NOMO-1 treated with dmso at 0.1 percent for 144 hours (cell line): ENCODE results near the gene TMED5.
"Not testable (repeated sequence)": the region's sequence is repeated elsewhere in the genome, so short reads cannot be mapped to it uniquely, and the experiment has no call there.

ENCODE experiments used
- DNase-seq: peaks from one replicate; lab custom pipeline; 2025; ENCODE audit not compliant: unreplicated experiment; lab: John Stamatoyannopoulos, UW

TMED5 gene

DNA sequence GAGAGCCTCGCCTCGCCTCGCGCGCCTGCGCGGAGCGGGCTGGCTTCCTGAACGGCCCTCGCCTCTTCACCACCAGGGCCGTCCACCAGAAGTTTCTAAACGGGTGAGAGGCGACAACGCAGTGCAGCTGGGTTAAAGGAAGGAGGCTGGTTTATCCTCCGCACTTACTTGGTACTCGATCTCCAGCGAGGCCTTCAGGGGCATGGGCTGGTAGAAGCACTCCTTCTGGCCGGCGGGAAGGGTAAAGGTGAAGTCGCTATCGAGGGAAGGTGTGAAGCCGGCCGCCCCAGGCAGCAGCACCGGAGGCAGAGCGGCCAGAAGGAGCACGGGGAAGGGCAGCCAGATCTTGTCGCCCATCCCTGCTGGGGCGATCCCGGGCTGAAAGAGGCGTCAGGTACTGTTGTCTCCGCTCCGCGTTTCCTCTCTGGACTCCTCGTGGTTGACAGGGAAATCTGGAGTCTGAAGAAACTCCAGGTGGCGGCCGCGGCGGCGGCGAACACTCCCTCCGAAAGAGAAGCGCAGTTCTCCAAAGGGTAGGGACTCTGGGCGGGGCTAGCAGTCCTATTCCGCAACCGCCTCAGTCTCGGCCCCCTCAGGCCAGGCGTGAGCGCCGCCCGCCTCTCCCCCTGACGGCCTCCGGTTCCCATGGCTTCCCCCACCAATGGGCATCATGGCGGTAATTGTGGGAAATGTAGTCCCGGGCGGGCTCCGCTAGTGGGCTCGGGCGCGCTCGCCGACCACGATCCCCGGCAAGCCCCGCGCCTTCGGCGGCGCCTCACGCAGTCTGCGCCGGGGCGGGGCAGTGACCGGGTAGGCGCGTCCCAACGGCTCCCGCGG is at the start of gene TMED5:
Gene TMED5 (minus strand): TSS at position 528 of the 837 bp plus-strand sequence. CDS start 171 bp downstream, at position 357.
- peak; percentile 96 for DNase-seq

DNA sequence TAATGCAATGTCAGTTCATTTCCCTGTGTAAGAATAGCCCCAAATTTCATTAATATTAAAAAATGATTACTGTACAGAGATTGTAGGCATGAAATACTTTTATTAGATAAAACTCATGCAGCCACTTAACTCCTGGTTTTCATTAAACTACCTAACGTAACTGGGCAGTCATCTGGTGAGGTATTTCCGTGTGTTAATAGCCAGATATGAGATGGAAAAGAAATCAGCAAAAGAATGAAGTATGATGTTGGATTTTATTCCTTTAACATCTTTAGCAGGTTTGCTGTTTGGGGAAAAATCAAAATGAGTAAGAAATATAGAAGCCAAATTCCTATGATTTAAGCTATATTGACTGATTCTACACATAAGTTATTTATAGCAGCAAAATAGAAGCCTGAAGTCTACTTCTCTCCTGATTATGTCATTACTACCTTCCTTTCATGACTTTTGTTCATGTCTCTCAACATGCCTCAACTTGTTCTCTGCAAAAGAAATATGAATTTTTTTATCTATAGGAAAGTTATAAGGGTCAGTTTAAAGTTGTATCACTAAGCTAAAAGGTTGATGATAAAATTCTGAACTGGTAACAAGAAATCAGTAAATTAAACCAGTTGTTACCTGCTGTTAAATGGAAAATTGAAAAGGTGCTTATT is 42.9 kb upstream of the TMED5 start:
- DNase-seq = no peak

DNA sequence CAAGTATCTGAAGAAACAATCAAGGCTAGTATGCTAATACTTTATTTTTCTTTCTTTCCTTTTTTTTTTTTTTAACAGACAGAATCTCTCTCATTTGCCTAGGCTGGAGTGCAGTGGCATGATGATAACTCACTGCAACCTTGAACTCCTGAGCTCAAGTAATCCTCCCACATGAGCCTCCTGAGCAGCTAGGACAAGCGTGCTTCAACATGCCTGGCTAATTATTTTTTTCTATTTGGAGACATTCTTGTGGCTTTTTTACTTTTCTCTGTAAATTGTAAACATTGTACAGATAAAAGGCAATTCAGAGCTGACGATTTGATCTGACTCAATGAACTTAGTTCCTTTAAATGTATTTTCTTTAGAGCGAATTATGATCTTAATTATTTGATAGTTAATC is 41.7 kb upstream of the TMED5 start:
- DNase-seq = no peak

DNA sequence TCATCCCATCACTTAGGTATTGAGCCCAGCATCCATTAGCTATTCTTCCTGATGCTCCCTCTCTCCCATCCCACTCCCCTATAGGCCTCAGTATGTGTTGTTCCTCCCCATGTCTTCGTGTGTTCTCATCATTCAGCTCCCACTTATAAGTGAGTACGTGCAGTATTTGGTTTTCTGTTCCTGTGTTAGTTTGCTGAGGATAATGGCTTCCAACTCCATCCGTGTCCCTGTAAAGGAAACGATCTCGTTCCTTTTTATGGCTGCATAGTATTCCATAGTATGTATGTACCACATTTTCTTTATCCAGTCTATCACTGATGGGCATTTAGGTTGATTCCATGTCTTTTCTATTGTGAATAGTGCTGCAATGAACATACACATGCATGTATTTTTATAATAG is 40.5 kb upstream of the TMED5 start:
- DNase-seq = not testable (repeated sequence)

DNA sequence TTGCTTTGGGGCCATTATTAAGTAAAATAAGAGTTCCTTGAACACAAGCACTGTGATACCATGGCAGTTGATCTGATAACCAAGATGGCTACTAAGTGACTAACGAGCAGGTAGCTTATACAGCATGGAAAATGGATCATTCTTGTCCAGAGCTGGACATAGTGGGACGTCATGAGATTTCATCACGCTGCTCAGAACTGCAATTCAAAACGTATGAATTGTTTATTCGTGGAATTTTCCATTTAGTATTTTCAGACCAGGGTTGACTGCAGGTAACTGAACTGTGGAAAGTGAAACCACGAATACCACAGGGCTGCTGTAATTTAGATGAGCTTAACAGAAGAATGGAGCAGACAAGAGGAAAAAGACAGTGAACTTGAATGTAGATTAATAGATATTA is 39.2 kb upstream of the TMED5 start:
- no peak for DNase-seq

DNA sequence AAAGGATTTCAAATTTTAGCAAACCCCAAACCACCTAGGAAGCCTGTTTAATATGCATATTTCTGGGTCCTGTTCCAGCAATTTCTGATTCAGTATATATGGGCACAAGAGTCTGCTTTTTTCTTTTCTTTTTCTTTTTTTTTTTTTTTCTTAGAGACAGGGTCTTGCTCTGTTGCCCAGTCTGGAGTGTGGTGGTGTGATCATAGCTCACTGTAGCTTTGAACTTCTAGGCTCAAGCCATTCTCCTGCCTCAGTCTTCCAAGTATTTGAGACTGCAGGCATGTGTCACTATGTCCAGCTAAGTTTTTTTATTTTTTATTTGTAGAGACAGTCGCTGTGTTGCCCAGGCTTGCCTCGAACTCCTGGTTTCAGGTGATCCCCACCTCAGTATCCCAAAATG is 35.1 kb upstream of the TMED5 start:
- DNase-seq = no peak

DNA sequence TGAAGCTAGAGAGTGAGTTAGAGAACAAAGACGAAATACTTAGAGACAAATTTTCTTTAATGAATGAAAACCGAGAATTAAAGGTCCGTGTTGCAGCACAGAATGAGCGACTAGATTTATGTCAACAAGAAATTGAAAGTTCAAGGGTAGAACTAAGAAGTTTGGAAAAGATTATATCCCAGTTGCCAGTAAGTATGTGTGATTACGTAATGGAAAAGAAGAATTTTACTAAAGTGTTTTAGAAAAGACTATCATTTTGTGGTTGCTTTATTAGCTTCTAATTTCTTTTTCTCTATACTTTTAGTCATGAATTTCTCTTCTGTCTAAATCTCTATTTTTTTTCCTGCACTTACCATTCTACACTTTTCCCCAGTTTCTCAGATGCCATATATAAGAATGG is 27.0 kb upstream of the TMED5 start:
- DNase-seq = no peak

DNA sequence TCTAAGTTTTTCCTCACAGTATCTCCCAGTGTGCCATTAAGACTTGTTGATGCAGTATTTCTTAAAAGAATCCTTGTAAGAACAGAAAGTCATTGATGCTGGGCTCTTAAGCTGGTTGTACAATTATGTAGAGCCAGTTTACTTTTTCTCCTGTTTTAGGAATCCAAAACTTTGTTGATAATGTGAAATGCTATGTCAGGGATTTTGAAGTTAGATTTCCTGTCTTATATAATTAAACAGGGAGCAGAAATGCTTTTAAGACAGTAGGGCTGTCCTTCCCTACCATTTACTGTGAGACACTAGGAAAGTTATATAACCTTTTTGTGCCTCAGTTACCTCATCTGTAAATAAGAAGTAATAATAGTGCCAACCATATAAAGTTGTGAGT is 26.3 kb upstream of the TMED5 start:
- no peak for DNase-seq

DNA sequence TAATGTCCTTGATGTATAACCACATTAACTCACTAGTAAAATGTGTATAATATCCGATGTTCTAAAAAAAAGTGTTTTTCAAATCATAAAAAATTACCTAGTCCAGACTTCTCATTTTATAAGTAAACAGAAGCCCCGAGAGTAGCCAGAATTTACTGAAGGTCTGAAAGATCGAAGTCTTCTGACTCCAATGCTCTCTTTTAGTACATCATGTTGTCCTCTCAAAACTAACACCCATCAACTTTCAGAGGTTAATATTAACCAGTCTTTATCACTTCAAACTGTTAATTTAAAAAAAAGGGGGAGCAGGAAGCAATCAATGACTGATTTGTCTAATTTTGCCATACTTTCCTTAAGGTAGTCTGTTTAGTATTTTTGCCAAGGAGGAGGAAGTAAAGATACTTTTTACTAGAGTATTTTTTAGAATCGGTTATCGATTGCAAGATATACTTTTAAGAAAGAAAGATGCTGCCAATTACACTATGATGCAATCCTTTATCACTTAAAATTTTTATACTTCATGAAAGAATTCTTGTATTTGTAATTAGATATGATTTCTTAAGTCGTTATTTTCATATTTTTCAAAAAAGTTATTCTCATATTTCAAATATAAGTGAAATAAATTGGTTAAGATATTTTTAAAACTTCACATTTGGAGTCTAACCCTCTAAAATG is 25.8 kb upstream of the TMED5 start:
- no peak for DNase-seq

DNA sequence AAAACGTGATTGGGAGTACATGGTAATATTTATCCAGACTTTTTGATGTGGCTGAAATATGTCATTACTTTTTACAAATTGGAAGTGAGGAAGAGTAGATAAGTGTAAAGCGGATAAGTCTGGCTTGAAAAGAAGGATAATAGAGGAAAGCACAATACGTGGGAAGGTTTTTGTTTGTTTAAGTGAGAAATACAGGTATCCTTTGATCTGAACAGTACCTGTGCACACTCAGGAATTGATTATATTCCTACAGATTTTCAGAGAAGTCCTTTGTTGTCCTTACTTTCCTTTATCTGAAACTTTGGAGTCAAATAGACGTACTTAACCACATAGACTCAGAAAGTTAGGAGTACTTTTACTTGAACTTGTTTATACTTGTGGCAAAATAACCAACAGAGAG is 20.5 kb upstream of the TMED5 start:
- DNase-seq = no peak

DNA sequence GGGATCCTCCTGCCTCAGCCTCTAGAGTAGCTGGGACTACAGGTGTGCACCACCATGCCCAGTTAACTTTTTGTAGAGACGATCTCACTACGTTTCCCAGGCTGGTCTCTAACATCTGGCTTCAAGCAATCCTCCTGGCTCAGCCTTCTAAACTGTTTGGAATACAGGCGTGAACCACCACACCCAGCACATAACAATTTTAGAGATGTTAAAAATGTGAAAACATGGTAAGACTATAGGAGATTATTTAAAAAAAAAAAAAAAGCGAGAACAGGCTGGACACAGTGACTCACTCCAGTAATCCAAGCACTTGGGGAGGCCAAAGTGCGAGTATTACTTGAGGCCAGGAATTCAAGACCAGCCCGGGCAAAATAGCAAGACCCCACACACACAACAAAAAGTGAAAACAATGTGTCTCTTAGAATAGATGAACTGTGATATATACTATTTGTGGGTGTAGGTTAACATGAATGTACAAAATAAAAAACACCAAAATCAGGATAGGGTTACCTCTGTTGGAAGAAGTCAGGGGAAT is 19.9 kb upstream of the TMED5 start:
- no peak for DNase-seq

DNA sequence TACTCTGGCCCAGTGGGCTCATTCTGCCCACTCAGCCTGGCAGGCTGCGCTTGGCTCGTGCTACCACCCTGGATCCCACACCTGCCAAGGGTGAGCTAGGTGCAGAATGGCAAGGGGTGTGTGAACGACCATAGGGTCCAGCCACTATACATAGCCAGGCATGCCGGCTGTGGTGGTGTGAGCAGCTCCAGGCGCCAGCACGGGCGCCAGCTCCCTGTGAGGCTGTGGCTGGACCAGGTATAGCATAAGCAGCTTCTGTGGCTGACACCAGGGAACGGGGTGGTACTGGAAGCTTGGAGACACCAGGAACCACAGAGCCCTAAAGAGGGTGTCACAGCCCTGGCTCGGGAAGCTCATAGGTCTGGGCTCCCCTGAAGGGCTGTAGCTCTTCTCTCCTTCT is 18.9 kb upstream of the TMED5 start:
- no peak for DNase-seq

DNA sequence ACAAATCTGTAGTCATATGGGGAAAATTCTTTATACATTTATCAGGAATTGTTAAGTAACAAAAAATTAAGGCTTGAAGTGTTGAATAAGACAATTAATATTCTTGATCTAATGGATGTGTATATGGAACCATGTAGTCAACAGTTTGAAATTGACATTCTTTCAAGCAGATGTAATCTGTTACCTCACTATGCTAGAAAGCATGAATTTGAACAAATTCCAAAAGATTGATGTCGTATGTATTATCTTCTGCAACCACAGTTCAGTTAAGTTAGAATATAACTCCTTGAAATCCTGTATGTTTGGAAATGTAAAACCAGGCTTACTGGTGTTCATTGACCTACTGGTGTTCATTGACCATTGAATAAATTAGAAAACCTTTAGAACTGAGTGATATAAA is 16.4 kb upstream of the TMED5 start:
- DNase-seq = no peak

DNA sequence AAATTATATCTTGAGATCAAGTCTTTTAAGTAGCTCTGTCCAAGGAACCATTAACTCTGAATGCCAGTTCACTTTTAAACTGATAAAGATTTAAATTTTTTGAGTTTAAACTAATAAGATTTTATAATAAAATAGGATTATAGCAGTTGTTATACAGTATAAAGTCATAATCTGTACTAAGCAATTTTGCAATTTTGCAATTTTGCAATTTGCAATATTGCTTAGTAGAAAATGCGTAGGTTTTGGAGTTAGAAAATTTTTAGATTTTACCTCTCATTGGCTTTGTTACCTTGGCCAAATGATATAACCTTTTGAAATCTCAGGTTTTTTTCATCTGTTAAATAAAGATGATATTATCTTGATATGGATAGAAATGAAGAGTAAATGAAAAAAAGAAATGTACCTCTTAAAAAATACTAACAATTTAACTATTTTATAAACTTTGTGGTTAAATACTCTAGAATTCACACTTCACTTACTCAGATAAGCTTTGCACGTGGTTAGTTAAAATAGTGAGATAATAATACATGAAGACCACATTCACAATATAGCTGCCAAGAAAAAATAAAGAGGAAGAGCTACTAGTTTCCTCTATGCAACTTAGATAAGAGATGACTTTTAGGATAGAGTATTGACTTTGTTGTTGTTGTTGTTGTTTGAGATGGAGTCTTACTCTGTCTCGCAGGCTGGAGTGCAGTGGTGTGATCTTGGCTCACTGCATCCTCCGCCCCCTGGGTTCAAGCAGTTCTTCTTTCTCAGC is 14.2 kb upstream of the TMED5 start:
- DNase-seq = no peak

DNA sequence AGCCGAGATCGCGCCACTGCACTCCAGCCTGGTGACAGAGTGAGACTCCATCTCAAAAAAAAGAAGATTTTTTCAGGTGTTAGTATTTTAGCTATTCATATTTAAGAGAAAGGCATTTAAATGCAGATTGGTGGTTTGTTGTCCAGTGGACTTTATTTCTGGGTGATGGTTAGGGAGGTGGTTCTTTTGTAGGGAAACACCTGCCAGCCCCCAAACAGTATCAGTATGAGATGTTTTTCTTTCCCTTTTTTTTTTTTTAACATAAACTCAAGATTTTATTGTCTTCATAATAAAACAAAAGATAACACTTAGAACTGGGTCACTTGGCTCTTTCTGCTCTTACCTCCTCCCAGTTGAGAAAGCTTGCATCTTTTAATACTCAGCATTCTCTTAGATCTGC is 10.2 kb upstream of the TMED5 start:
- no peak for DNase-seq

DNA sequence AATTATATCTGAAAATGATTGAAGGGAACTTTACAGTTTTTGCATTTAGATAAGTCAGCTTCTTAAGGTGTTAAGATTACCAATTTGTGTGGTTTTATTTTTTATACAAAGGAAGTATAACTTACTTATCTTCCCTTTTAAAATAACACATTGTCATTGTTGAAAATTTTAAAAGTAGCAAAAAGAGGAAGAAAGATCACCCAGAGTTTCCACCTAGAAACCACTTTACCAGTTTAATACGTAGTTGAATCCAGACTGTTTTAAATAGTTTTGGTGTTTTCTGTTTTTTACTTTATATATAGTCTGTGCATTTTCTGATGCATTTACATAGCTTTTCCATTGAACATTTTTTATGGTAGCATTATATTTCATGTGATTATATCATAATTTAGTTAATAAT is 6.5 kb upstream of the TMED5 start:
- DNase-seq = peak; percentile 4

DNA sequence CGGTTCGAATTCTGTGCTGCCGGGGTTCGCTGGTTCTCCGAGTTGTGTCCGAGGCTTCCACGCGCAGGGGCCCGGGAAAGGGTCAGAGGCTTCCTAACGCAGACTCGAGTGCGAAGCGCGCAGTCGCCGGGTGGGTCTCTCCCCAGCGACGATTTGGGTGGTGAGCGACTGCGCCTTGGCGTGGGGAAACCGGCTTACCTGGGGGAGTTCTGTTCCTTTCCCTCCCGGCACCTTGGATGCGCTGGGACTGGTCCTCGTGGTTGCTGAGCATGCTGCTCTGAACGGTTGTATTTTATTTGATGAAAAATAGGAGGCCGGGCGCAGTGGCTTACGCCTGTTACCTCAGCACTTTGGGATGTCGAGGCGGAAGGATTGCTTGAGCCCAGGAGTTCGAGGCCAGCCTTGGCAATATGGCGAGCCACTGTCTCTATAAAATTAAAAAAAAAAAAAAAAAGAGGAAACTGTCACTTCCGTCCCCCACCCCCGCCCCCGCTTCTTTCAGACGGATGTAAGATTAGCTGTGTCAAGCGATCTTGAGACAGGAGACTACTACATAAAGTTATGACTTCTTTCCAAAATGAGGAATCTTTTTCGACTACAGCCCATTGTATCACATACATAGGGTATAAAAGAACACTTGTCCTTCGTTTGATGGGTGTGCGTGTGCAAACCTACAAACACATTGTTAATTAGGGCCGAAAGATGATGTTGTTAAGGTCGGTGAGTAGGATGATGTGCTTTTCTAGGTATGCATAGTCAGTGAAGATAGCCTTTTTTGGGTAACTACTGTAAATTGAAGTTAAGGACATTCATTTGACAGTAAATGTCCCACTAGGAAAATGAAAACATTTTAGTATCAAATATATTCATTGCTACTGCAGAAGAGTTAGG is 755 bp upstream of the TMED5 start, which contains the start of gene CCDC18:
Gene CCDC18 (plus strand): TSS at position 2 of the 891 bp plus-strand sequence. CDS start 2,638 bp downstream, outside the sequence.
- peak; percentile 25 for DNase-seq

DNA sequence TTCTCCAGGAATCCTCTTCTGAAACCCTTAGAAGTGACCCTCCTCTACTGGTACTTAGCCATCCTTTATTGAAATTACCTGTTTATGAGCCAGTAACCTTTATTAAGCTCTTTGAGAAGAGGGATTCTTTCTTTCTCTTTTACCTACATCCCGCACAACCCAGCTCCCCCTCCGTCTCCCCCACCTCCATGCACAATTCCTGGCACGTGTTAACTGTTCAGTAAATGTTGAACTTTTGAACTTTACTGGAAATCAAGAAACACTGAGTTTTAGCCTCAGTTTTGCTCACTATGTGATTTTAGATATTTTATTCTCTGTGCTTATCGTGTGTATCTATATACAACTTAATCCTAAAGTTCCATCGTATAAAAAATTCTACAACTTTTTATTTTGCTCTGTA is 1.8 kb downstream of the TMED5 start:
- DNase-seq = no peak

DNA sequence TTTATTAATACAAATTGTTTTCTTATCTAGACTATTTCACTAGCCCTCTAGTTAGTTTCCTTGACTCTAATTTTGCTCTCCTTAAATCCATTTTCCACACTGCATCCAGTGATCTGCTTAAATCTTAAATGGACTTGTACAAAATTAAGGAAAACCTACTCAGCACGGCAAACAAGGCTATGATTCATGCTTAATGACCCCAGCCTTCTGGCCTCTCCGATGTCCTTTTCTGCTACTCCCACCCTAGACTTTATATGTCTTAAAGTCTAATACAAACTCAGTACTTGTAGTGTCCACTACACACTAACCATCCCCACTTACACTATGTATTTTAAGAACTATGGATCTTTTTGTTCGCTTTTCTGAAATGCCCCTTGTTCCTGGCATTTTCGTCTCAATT is 2.2 kb downstream of the TMED5 start:
- peak; percentile 3 for DNase-seq

DNA sequence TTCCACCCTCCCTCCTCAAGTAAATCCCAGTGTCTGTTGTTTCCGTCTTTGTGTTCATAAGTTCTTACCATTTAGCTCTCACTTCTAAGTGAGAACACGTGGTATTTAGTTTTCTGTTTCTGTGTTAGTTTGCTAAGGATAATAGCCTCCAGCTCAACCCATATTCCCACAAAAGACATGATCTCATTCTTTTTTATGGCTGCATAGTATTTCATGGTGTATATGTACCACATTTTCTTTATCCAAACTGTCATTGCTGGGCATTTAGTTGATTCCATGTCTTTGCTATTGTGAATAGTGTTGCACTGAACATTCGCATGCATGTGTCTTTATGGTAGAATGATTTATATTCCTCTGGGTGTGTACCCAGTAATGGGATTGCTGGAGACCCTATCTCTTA is 5.6 kb downstream of the TMED5 start:
- DNase-seq = not testable (repeated sequence)
